Measurements from ENCODE around the gene SLC25A19. TPM values are rescaled to one million over a fixed set of nuclear protein-coding genes. Genes with fewer than 3 reads are reported as not detected.
A peak's percentile ranks its signal among the peaks of the same experiment; 100 is the strongest.

SLC25A19 gene
- total and polyA plus RNA-seq, 2 of the 8 experiments (the other 6 are each of a cell fraction or from before 2014, with no cell fraction given): 28.6 to 32.6 TPM

GRCh38 chr17:75269844-75270217 lies 19.4 kb downstream of the SLC25A19 start:
- Histone ChIP-seq H4K8ac (ENCODE audit: extremely low read depth, insufficient read depth, low read length) (no peak overlapping the region; the same call in 1 of the 2 replicates), H3K9me3 (ENCODE audit: insufficient read depth in 2 of 2, low read depth in 1 of 2, low read length in 1 of 2) (no peaks in the 10 kb centered on the region), H3K9ac (replicated peaks in 1 of 4; ENCODE audit: extremely low read depth in 1 of 4, low read depth in 3 of 4, low read length in 3 of 4) (no peak overlapping the region; a peak in 1 of 7 replicates), H2AK5ac (ENCODE audit: low read depth, low read length) (no peak overlapping the region), H3K4me1 (replicated peaks in 1 of 4; ENCODE audit: control insufficient read depth in 3 of 4, insufficient read depth in 4 of 4, low read length in 3 of 4) (peaks cover 0 to 9% (median 7%) of the 10 kb centered on the region in 4 experiments; a peak in 4 of 7 replicates), H4K91ac (replicated peaks; ENCODE audit: insufficient read length, low read length) (no peak overlapping the region), H3K18ac (ENCODE audit: extremely low read depth, low read length) (no peak overlapping the region), H3K23ac (ENCODE audit: insufficient read length) (no peak overlapping the region), H4K5ac (ENCODE audit: insufficient read length, low read depth, low read length) (no peak overlapping the region), H4K20me1 (replicated peaks in 1 of 2; ENCODE audit: control insufficient read depth in 1 of 2, insufficient read depth in 2 of 2, low read length in 2 of 2) (peaks cover 4 to 7% of the 10 kb centered on the region in 2 experiments), H3K36me3 (ENCODE audit: control insufficient read depth in 2 of 4, insufficient read depth in 4 of 4, low read length in 3 of 4) (peaks cover 11 to 23% (median 15%) of the 10 kb centered on the region in 4 experiments), H2BK20ac (ENCODE audit: low read length) (no peak overlapping the region), H3K4ac (replicated peaks; ENCODE audit: insufficient read length, low read depth, low read length) (no peak overlapping the region), H2BK15ac (ENCODE audit: low read length) (no peak overlapping the region), H3K23me2 (ENCODE audit: low read depth, low read length) (peaks cover 15% of the 10 kb centered on the region), H3K4me2 (ENCODE audit: insufficient read depth in 1 of 2, low read depth in 2 of 2, low read length in 2 of 2) (peak overlapping the region; percentile 70 to 94), H3K4me3 (ENCODE audit: extremely low read depth in 1 of 4, insufficient read depth in 2 of 4, low read depth in 3 of 4, low read length in 4 of 4) (peak overlapping the region; percentile 84 to 91 (median 87)), H2BK5ac (ENCODE audit: low read depth, low read length) (no peak overlapping the region), H3K14ac (ENCODE audit: insufficient read length) (no peak overlapping the region), H3K56ac (replicated peaks; ENCODE audit: insufficient read length, low read depth, low read length) (no peak overlapping the region), H2BK120ac (replicated peaks; ENCODE audit: low read depth, low read length) (no peak overlapping the region), H3K27me3 (replicated peaks in 1 of 4; ENCODE audit: control insufficient read depth in 3 of 4, extremely low read depth in 1 of 4, insufficient read depth in 3 of 4, low read length in 3 of 4) (no peaks in the 10 kb centered on the region), H2BK12ac (ENCODE audit: low read depth, low read length) (no peak overlapping the region), H2AFZ (ENCODE audit: low read length) (peak overlapping the region; percentile 8; the same call in 1 of the 2 replicates), H3K79me1 (ENCODE audit: low read depth, low read length) (no peaks in the 10 kb centered on the region), H3K79me2 (ENCODE audit: control insufficient read depth in 1 of 2, insufficient read depth in 2 of 2, low read length in 2 of 2) (no peaks in the 10 kb centered on the region), H3K27ac (ENCODE audit: low read depth, low read length) (no peak overlapping the region)
- ChIA-PET POLR2A (ENCODE audit: partially characterized antibody) (interaction anchor here (0.7 to 6.7 kb wide), 11 partner anchors 8 to 313 kb away, joined by 3 to 62 read pairs (median 5); partner anchors contain the start of genes GGA3, GRB2, MRPS7 and SLC25A19), CTCF (ENCODE audit: partially characterized antibody) (interaction anchor here (0.6 to 21.2 kb wide), 21 partner anchors 9 to 311 kb away, joined by 3 to 369 read pairs (median 5); partner anchors contain the start of genes GGA3, GRB2, MRPS7 and NUP85)
- 54% methylated on average over 6 of the region's 6 CpGs; no CpG with 5 or more reads in 1 of the 2 experiments for WGBS, 2 experiments (ENCODE audit: extremely low coverage in 1 of 2, insufficient coverage in 1 of 2, insufficient read length in 1 of 2, insufficient replicate concordance in 2 of 2, low coverage in 1 of 2, low lambda C conversion rate in 2 of 2, missing lambda C conversion rate in 1 of 2)
- FAIRE-seq (no peak), DNase-seq (ENCODE audit: low read depth in 1 of 2, low spot score in 2 of 2) (no peak)
- TF ChIP-seq JUND (IDR thresholded peaks at IDR 0.05; ENCODE audit: low read length) (no peak), SIX5 (IDR thresholded peaks at IDR 0.05; ENCODE audit: low read depth, low read length) (no peak), TEAD4 (IDR thresholded peaks at IDR 0.05; ENCODE audit: low read depth, low read length) (no peak), KDM1A (IDR thresholded peaks at IDR 0.05; ENCODE audit: borderline replicate concordance, low read length) (no peak), KDM5A (IDR thresholded peaks at IDR 0.05; ENCODE audit: low read length) (no peak), ATF2 (IDR thresholded peaks at IDR 0.05; ENCODE audit: low read length) (no peak), SRF (IDR thresholded peaks at IDR 0.05; ENCODE audit: low read depth, low read length) (no peak), SAP30 (IDR thresholded peaks at IDR 0.05; ENCODE audit: insufficient read depth, insufficient replicate concordance, low read length) (no peak), SUZ12 (IDR thresholded peaks at IDR 0.05; ENCODE audit: low read length) (no peak), GTF2F1 (IDR thresholded peaks at IDR 0.05; ENCODE audit: borderline replicate concordance, low read depth, low read length) (no peak), SIN3A (conservative IDR thresholded peaks at IDR 0.05 in 1 of 2, IDR thresholded peaks at IDR 0.05 in 1 of 2; ENCODE audit: low read depth in 1 of 2, low read length in 2 of 2) (no peak), BACH1 (IDR thresholded peaks at IDR 0.05; ENCODE audit: low read length) (no peak)
